Right ventricle myocardium inferior (tissue), 1 donor: Measurements from ENCODE around the gene HDGF. TPM values are rescaled to one million over a fixed set of nuclear protein-coding genes. Genes with fewer than 3 reads are reported as not detected.
A peak's percentile ranks its signal among the peaks of the same experiment; 100 is the strongest.

ENCODE experiments used
- ATAC-seq: fragments of 200-7000 bp; cut with Tn5 transposase; one replicate; pipeline ENCODE4 v1.9.1; 2020; ENCODE audit warnings: mild to moderate bottlenecking, moderate library complexity
- DNase-seq: peaks from one replicate; pipeline ENCODE4 v3.0.0; 2021; ENCODE audit errors: missing footprints
- intact Hi-C: fragments of 100-400 bp; cut with DNase I; formaldehyde crosslinking; loops from one replicate; pipeline ENCODE4 v1.11.0; 2022
- total RNA-seq: library from RNA; stranded (reverse); fragmentation: NEBNext Ultra II Directional; extraction: Animal tissue kit (Norgen Biotek cat#: 25700); gene quantifications from one replicate; pipeline ENCODE4 v1.2.1, GENCODE V29; 2021
- donor health status: DM: no; HTN: yes; CAD: no; lungs with severe emphysema.

HDGF gene
- total RNA-seq, 1 donor from 2014 or later, result 183 TPM

DNA sequence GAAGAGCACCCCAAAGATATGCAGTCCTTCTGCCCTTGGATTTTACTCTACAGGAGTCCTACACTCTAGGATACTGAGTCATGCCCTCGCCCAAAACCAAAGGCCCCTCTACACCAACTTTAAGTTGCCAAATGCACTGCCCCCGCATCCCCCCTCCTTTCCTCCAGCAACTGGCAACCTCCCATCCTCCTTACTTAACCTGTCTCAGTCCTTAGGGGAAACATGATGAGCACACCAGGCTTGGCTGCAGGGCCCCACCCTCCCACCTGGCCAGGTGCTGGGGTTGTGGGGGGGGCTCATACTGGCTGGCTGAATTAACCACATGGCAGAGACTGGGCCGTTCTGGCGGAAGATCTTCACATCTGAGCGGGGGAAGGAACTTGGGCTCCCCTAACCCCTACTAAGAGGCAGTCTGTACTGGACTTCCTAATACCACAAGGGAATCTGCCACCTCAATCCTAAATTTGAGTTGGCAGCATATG lies 1.2 kb downstream of the HDGF start:
- no peak for DNase-seq
- intact Hi-C loops, result loop anchor here (2.0 kb wide), 1 partner anchor 17 kb away; the partner anchor contains the start of gene PRCC
- ATAC-seq, result no peak

DNA sequence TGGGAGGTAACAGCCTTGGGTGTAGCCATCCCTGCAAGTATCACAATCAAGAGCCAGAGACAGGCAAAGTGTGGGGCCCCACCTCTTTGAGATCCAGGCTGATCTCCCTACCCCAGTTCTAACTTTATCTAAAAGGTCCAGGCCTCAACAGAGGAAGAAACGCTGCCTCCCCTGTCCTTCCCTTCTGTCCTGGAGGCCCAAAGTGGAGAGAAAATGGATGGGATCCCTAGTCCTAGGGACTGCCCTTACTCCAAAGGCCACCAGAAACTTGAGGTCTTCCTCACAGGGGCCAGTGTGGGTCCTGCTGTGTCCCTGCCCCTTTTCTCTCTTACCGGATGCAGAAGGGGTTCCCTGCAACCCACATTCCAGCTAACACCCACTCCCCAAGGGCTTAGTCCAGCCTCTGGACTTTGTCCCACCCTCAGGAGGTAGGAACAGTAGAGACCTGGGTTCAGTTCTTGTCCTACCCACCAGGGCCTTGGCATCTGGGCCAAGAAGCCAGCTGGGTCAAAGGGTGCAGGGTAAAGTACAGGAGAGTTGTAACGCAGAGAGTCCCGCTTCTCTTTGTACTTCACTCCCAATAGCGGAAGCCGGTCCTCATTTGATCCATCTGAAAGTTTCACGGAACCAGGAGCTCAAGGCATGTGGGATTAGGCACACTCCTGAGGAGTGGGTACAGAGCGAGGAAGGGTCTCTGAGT lies 1.9 kb downstream of the HDGF start:
- ATAC-seq (no peak), DNase-seq (no peak)
- intact Hi-C loops, result loop anchor here (2.0 kb wide), 1 partner anchor 17 kb away; the partner anchor contains the start of gene PRCC

DNA sequence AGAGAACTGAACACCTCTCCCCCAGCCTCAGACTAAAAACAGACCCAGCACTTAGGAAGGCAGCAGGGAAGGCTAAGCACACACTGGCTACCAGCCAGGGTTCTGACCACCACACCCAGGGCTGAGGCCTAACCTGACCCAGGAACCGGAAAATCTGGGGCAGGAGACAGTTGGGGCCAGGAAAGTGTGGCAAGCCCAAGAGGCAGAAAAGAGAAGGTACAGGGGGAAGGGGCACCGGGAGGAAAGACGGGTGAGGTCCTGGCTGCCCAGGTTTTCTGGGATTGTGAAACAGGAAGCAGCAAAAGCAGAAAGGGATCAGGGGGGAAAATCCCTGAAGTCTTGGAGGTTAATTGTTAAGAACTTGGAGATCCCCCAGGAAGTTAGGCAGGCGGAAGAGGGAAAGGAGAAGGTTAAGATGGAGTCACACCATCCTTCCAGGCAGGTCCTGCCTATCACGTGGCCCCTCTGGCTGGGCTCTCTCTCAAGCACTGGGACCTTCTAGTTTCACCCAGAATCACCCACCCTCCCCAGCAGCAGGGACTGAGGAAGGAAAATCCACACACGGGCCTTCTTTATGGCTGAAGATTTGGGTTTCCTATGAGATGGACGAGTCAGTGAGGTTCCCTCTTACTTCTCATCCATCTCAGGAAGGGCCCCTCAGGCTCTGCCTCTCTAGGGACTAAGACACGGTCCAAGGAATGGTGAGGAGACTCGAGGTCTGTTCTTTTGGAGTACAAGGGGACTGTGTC lies 2.6 kb downstream of the HDGF start:
- peak; percentile 77 for DNase-seq
- ATAC-seq, result peak; percentile 5
- intact Hi-C loops, result no loop called here

DNA sequence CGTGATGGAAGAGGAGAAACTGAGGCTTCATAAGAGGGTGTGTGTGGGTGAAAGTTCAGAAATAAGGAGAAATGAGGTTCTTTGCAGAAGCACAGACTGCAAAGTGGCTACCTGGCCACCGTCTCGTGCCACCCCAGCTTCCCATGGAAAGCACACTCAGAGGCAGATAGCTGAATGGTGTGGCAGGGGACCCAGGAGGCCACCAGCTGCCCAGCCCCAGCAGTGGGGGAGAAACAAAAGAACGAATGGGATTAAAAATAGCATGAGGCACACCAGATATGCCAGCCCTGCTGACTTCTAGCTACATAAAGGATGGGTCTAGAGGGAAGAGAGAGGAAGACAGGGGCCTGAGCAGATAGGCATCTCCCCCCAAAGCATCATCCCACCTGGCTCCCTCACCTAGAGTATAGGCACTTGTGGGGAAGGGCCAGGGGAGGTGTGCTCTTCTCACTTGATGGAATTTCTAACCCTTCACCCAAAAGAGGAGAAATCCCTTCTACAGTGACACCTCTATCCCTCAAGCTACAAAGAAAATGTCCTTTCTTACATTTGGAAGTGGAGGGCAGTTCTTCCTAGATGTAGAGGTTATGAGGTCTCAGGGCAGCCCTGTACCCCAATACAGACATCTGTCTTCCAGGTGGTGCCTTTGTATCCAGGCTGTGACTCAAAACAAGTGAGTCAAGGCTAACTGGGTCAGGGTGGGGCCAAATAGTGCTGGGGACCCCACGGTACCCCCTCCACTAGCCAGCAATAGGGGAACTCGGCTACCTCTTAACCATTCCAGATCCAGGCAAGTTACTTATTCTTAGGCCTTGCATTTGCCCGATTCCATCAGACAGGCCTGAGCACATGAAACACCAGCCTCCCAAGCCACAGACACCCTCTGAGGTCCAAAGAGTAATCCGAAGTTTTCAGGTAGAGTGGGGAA lies 3.5 kb downstream of the HDGF start:
- DNase-seq (no peak), ATAC-seq (no peak)
- intact Hi-C loops, result no loop called here

DNA sequence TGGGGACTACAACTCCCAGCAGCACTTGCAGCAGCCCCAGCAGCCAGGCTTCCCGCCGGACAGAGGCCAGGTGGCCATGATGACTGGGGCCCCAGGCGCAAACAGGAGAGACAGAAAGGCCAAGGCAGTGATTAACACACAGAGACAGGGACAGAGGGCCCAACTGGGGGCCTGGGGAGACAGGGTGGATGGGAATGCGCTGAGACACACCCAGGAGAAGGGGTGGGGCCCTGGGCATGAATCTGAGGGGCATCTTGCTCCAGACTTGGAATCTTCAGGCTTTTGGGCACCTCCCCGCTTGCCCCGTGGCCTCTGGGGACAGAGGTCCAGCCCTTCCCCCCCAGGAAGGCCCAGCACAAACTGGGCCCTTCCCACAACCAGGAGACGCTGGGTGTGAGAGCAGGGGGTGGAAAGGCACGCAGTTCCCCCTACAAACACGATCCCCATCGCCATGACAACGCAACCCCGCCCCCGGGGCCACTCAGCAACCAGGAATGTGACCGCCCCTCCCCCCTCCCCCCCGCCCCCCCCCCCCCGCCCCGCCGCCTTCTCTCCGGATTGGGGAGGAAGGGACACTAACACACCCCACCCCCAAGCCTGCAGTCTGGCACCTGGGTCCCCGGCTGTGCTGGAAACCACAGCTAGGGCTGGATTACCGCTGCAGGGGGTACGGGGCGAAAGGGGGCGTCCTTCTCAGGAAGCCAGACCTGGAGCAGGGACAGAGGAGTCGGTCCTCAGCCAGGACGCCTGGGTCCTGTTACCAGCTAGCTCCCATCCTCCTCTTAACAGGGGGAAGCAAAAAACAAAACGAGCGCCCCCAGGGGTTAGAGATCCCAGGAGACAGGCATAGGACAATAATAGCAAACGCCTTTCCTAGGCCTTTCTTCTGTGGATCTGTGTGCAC lies 4.5 kb downstream of the HDGF start:
- intact Hi-C loops, result no loop called here
- ATAC-seq, result peak; percentile 64
- DNase-seq, result peak; percentile 95

DNA sequence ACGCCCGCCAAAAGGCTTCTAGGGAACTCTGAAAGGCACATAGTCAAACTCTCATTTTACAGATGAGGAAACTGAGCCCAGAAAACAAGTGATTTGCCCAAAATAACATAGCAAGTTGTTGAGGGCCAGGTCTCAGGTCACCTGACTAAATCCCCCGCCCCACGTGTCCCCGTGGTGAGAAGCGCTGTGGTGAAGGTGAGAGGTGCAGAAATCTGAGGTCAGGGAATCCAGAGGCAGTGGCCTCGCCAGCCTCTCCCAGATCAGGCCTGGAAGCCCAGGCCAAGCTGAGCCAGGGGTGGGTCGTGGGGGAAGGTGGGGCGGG lies 5.1 kb downstream of the HDGF start:
- DNase-seq (no peak), ATAC-seq (no peak)
- intact Hi-C loops, result no loop called here

DNA sequence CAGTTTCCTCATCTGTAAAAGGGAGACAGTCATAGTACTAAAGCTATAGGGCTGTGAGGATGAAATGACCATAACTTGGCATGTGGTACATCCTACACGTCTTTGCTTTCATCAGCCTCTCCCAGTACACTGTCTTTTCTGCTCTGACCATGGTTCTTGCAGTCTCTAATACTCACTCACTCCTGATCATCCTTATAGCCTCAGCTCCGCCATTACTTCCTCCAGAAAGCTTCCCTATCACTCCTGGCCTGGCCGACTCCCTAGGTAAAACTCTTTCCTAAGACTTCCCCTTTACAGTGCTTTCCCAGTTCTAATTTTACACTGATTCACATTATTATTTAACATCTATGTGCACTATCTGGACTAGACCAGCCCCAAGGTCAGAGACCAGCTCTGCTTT lies 5.6 kb downstream of the HDGF start:
- no peak for ATAC-seq
- intact Hi-C loops, result no loop called here
- no peak for DNase-seq

DNA sequence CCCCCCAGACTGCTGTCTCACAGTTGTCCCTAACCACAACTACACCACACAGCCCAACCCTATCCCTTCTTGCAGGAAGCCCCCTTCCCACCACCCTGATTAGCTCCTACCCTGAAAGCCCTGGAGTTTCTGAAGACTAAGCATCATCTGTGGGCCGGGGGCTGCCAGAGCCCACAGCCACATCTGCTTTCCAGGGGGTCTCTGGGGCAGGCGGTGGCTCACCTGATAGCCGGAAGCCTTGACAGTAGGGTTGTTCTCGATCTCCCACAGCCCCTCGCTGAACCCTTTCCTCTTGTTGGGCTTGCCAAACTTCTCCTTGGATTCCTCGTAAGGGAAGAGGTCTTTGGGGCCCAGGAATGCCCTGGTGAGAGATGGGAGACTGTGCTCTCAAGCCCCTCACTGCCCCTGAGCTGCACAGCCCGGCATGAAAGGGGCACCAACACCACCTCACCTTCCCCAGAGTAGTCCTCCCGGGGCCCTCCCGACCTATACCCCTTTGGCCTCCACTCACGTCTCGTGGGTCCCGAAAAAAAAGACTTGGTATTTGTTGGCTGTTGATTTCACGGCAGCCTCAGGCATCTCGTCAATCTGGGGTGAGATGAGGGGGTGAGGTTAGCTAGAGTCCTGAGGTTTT lies 6.6 kb downstream of the HDGF start:
- intact Hi-C loops, result no loop called here
- ATAC-seq (no peak), DNase-seq (no peak)

DNA sequence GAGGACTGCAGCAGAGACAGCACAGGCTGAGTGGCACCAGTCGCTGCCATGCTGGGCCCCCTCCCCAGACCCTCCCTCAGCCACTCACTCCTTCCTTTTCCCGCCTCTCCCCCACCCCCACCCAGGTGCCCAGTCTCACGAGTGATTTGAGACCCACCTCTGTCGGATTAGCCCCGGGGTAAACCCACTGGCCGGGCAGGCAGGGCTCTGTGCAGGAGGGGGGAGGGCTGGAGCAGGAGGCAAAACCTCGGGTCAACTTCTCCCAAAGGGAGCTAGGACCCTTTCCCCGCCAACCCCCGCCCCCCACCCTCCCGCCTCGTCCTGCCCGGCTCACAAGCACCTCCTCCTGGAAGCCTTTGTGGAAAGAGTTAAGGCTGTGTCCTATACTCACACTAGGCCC lies 7.1 kb downstream of the HDGF start:
- no peak for ATAC-seq
- no peak for DNase-seq
- intact Hi-C loops, result no loop called here

DNA sequence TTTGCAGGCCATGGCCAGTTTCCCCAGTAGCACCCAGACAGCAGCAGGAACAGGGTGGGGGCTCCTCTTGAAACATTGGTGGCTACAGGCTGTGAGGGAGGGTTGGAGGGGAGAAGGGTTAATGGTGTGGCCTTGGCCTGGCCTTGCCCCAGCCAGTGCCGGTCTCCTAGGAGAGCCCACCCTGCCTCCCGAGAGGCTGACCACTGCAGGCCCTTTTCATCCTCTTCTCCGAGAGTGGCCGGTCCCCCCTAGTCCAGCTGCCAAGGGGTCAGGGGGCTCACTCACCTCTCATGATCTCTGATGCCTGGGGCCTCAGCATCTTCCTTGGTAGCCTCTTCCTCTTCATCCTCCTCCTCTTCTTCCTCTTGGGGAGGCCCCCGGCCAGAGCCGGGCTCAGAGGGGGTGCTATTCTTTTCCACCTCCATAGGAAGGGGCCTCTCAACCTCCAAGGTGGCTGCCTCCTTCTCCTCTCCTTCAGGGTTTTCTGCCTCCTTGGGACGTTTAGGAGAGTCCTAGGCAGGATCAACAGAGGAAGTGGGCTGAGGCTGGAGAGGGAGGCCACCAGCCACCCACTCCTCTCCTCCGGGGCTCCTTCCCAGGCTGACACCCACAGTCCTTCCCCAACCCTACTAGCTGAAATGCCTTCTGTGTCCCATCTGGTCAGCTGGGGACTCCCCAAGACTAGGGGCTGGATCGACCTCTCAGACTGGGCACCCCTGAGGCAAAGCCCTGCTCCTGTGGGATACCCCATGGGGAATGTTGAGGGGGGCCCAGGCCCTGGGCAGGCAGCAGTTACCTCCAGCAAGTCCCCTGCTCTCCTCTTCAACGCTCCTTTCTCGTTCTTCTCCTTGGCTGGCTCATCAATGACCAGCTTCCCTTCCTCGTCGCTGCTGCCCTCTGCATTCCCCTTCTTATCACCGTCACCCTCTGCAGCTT lies 7.8 kb downstream of the HDGF start:
- DNase-seq (no peak), ATAC-seq (no peak)
- intact Hi-C loops, result no loop called here

DNA sequence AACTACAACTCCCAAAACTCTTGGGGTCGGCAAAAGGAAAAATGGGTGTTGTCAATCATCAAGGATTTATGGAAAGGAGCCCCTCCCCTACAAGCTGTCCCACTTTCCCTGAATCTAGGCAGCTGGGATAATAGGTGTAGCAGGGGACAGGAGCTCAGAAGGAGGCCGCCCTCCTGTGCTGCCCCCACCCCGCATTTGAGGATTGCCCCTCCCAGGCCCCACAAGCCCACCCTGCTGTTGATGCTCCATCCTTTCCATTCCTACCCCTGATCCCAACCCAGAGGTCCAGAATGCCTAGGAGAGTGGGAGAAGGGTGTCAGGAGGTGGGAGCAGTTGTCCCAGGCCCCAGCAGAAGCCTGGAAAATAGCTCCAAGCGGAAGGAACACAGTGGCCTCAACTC lies 8.7 kb downstream of the HDGF start:
- DNase-seq (no peak), ATAC-seq (no peak)
- intact Hi-C loops, result no loop called here

DNA sequence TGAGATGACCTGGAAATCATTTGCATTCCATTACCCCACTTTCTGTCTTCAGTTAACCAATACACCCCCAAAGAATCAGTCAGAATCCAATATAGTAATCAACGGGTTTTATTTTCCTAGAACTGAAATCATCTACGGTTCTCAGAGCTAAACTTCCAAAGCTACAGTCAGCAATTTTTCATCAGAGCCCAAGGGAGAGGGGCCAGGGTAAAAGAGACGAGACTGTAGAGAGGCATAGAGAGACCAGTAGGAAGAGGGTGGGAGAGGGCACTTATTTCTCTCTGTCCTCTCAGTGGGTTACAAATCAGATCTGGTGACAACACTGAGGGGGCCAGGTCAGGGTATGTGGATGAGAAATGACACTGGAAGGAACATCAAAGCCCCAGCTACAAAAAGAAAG lies 9.5 kb downstream of the HDGF start:
- ATAC-seq (no peak), DNase-seq (no peak)
- intact Hi-C loops, result no loop called here

DNA sequence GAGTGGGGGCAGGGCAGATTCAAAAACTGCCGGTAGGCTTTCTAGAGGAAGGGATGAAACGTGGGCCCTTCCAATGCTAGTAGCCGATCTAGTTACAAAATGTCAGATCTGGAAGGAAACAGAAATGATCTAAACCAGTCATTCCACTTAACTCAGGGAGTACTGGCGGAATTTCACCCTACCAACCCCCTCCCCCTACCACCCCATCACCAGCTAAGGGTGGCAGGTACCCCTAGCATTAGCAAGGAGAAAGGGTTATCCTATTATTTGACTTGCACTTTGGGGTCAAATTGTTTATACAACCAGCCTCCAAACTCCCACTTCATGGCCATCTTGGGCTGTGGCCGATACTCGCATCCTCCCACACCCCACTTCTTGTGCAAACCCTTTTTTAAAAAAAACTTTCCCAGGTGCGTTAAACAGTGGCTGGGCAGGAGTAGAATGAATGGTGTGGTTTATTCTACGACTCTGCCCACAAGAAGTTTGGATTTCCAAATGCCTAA lies 9.9 kb downstream of the HDGF start:
- DNase-seq (no peak), ATAC-seq (peak; percentile 0)
- intact Hi-C loops, result loop anchor here (1.0 kb wide), 1 partner anchor 26 kb away; the partner anchor contains the start of gene PRCC

DNA sequence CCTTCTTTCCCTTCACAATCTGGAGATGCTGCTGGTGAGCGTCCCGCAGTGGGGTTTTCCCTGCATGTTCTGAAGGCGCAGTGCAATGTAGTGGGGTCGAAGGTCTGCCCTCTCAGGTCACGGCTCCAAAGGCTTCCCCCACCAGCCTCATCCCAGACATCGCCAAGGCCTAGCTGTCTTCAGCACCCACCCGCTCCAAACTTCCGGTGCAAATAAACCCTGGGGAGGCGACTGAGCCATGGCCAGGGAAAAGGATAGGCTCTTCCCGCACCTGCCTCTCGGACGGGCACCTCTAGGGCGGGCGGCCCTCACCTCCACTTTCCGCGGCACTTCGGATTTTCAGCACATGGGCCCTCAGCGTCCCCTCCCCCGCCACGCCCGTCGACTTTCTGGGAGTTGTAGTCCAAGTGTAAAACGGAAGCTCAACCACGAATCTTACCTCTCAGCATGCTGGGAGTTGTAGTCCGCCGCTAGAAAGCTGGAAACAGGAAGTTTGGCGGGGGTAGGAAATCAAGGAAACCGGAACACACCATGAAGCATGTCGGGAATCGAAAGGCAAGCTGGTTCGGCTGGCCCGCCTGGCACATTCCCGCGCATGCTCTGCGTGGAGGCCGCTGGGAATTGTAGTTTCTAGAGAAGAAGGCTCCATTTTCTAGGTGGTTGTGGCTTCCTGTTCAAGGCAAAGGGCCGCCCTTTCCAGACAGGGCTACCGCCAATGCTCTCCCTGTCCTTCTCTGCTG lies 10.6 kb downstream of the HDGF start, which contains the start of gene MRPL24:
Gene MRPL24, minus strand, starts transcription at position 348 of the 740 bp plus-strand sequence. CDS start 2,384 bp downstream, outside the sequence.
- intact Hi-C loops, result loop anchor here (1.0 kb wide), 1 partner anchor 26 kb away; the partner anchor contains the start of gene PRCC
- DNase-seq (peak; percentile 98), ATAC-seq (peak; percentile 94)

DNA sequence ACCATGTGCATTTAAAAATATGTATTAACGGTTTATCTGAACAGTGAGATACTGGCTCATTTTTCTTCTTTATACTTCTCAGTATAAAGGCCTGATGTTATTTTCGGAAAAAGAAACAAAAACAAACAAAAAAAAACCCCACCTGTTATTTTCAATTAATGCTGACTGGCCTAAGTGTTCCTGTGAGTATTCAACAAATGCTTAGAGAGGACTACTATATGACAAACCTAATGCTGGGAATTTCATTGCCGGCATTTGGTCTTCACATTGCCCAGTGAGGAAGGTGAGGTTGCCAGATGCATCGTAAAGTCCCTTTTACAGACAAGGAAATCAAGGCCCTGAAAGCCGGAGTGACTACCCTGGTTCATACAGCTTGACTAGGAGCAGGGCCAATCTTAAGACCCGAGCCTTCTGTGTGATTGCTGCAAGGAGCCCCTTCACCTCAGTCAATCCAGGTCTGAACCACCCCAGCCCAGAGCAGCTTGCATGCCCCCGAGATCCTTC lies 11.2 kb downstream of the HDGF start:
- no peak for DNase-seq
- intact Hi-C loops, result no loop called here
- ATAC-seq, result peak; percentile 4

DNA sequence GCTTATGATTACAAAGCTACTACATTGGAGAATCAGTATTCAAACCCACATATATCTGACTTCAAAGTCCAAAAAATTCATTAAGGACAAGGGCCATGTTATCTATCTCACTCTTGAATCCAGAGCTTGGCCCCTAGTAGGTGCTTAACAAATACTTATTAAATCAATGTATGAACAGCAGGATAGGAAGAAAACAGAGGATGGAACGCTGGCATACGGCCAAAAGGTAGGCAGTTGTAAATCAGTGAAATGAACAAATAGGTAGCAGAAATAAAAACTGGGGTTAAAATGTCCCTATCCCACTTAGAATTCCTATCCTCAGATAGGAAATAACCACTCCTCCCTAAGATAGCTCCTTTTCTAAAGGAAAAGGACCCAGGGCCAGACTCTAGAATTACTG lies 12.6 kb downstream of the HDGF start:
- intact Hi-C loops, result no loop called here
- ATAC-seq (no peak), DNase-seq (no peak)
